ENCODE measurements around the gene RNF151.

DNA sequence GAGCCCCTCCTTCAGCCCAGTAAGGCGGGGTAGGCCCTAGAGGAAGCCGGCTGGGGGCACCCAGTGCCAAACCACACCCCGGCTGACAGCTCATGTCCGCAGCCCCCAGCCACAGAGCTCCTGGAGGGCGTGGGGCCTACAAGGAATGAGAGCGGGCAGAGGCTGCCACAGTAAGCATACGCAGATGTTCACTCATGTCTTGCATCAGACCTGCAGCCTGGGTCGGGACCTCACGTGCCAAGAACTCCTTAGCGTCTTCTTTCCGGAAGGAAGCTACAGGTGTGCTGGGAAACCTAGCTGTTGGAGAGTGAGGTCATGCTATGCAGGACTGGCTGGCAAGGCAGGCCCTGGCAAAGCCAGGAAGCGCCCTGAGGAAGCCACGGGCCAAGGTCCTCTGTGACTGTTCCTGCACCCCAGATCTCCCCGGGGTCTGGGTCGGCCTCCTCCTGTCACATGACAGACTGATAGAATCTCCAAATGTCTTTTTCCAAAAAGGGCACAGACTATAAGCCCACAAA lies 41.4 kb downstream of the RNF151 start:
- TF ChIP-seq ZBTB42 (CRISPR knock-in tag; IDR thresholded peaks at IDR 0.05) (no peak), GABPA (IDR thresholded peaks at IDR 0.05; ENCODE audit: low read depth, low read length) (no peak), GABPA (CRISPR knock-in tag; IDR thresholded peaks at IDR 0.05; ENCODE audit: low read depth) (no peak), ARNT (IDR thresholded peaks at IDR 0.05) (no peak), ZKSCAN1 (IDR thresholded peaks at IDR 0.05; ENCODE audit: low read length) (no peak)
- TF ChIP-seq, protein P1, sequence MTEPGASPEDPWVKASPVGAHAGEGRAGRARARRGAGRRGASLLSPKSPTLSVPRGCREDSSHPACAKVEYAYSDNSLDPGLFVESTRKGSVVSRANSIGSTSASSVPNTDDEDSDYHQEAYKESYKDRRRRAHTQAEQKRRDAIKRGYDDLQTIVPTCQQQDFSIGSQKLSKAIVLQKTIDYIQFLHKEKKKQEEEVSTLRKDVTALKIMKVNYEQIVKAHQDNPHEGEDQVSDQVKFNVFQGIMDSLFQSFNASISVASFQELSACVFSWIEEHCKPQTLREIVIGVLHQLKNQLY (CRISPR knock-in tag; IDR thresholded peaks at IDR 0.05): no peak

Data from HepG2 (cell line).